Hepatocyte (in vitro differentiated cells): Measurements from ENCODE around the gene ERI2.

ENCODE experiments used
- EZH2 ChIP-seq: fragments of 200-600 bp; sonication (generic); IDR thresholded peaks from 2 replicates; pipeline ENCODE4 v1.6.1; 2016; ENCODE audit warnings: antibody characterized with exemption, mild to moderate bottlenecking, borderline replicate concordance
- EZH2phosphoT487 ChIP-seq: fragments of 200-600 bp; sonication (generic); IDR thresholded peaks from one replicate; pipeline ENCODE4 v1.6.1; 2018; ENCODE audit warnings: antibody characterized with exemption, mild to moderate bottlenecking, low read depth, moderate library complexity; ENCODE audit not compliant: unreplicated experiment, severe bottlenecking

DNA sequence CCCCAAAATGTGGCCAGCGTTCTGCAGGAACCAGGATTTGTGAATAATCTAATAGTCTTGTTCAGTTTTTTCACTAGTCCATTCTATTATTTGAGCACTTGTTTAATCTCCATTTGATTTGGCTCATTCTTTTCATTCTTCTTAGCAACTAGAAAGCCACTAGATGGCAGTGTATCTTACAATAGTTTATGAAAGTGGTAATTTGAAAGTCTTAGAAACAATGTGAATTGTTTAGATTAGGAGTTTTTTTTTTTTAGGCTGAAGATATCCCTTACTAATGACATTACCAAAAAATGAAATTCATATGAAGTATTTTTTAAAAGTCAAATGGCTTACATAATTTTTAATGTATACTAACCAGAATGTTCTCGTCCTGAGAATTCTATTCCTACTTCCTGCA is 6.7 kb downstream of the ERI2 start:
- TF ChIP-seq EZH2 (no peak), EZH2phosphoT487 (no peak)
